HL-60/S4 (cell line): ENCODE measurements around the gene IMPDH2.

Experiments used
- in situ Hi-C: fragments of 300-500 bp; cut with MboI; formaldehyde crosslinking; loops from 2 replicates; pipeline ENCODE4 v1.14.3; 2022; ENCODE audit warnings: low sequenced_read_pairs

The IMPDH2 gene

GRCh38 chr3:49028673-49029562 is at the start of gene IMPDH2:
IMPDH2 (minus strand) TSS chr3:49029398; CDS start chr3:49029350, 48 bp downstream.
- in situ Hi-C loops, result no loop called here

- in situ Hi-C loops, result no loop called here
These were observed 47.4 kb upstream of the IMPDH2 start for GRCh38 chr3:49076646-49077045.

GRCh38 chr3:49076116-49076515 is 46.9 kb upstream of the IMPDH2 start:
- in situ Hi-C loops, result no loop called here

GRCh38 chr3:49058011-49058410 is 28.8 kb upstream of the IMPDH2 start:
- in situ Hi-C loops, result no loop called here

- in situ Hi-C loops, result no loop called here
These were observed 28.1 kb upstream of the IMPDH2 start for GRCh38 chr3:49057268-49057667.

- in situ Hi-C loops, result no loop called here
These were observed 25.2 kb upstream of the IMPDH2 start for GRCh38 chr3:49054344-49054862.

- in situ Hi-C loops, result no loop called here
These were observed 24.3 kb upstream of the IMPDH2 start for GRCh38 chr3:49053543-49053942.

- in situ Hi-C loops, result no loop called here
These were observed 6.1 kb upstream of the IMPDH2 start for GRCh38 chr3:49035281-49035680.

- in situ Hi-C loops, result no loop called here
These were observed 5.5 kb upstream of the IMPDH2 start for GRCh38 chr3:49034650-49035049.

- in situ Hi-C loops, result no loop called here
These were observed 3.6 kb upstream of the IMPDH2 start for GRCh38 chr3:49032646-49033304.

GRCh38 chr3:49030321-49030720 is 1.1 kb upstream of the IMPDH2 start:
- in situ Hi-C loops, result no loop called here

GRCh38 chr3:49029563-49029884 is 326 bp upstream of the IMPDH2 start:
- in situ Hi-C loops, result no loop called here

GRCh38 chr3:49028298-49028672 is 913 bp downstream of the IMPDH2 start:
- in situ Hi-C loops, result no loop called here

- in situ Hi-C loops, result no loop called here
These were observed 1.6 kb downstream of the IMPDH2 start for GRCh38 chr3:49027634-49028033.

GRCh38 chr3:49026536-49026935 is 2.7 kb downstream of the IMPDH2 start:
- in situ Hi-C loops, result no loop called here

GRCh38 chr3:49025793-49026520 is 3.2 kb downstream of the IMPDH2 start:
- in situ Hi-C loops, result no loop called here

GRCh38 chr3:49025005-49025792 is 4.0 kb downstream of the IMPDH2 start:
- in situ Hi-C loops, result no loop called here

GRCh38 chr3:49024449-49024848 is 4.7 kb downstream of the IMPDH2 start:
- in situ Hi-C loops, result no loop called here

- in situ Hi-C loops, result no loop called here
These were observed 5.4 kb downstream of the IMPDH2 start for GRCh38 chr3:49023775-49024174.

- in situ Hi-C loops, result no loop called here
These were observed 6.5 kb downstream of the IMPDH2 start for GRCh38 chr3:49022688-49023171.
